ENCODE measurements around the gene CAST.

DNA sequence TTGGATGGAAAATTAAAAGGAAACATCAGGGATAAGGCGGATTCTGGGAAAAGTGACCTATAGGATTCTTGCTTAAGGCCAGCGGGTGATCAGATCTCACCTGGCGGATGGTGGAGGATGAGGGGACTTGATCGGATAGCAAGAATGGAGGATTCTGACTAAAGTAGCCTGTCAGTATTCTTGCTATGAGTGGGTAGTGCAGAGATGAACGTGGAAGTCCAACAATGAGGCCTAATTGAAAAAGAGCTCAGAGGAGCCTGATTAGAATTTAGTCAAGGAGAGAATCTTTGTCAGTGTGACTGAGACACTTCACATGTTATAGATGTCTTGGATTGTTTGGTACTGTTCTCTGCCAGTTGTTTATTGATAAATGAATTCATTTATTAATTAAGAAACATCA lies 24.9 kb downstream of the CAST start:
- TF ChIP-seq, protein P1, sequence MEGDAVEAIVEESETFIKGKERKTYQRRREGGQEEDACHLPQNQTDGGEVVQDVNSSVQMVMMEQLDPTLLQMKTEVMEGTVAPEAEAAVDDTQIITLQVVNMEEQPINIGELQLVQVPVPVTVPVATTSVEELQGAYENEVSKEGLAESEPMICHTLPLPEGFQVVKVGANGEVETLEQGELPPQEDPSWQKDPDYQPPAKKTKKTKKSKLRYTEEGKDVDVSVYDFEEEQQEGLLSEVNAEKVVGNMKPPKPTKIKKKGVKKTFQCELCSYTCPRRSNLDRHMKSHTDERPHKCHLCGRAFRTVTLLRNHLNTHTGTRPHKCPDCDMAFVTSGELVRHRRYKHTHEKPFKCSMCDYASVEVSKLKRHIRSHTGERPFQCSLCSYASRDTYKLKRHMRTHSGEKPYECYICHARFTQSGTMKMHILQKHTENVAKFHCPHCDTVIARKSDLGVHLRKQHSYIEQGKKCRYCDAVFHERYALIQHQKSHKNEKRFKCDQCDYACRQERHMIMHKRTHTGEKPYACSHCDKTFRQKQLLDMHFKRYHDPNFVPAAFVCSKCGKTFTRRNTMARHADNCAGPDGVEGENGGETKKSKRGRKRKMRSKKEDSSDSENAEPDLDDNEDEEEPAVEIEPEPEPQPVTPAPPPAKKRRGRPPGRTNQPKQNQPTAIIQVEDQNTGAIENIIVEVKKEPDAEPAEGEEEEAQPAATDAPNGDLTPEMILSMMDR (IDR thresholded peaks at IDR 0.05 in 4 of 5, conservative IDR thresholded peaks at IDR 0.05 in 1 of 5): no peak
- TF ChIP-seq POLR2A (IDR thresholded peaks at IDR 0.05): no peak

All from gastrocnemius medialis (tissue), 4 donors.